Activated T-cell treated with anti-CD3 and anti-CD28 coated beads for 24 hours (primary cell): ENCODE data around the gene DYNLT2.
"Not testable (repeated sequence)": the region's sequence is repeated elsewhere in the genome, so short reads cannot be mapped to it uniquely, and the experiment has no call there.

Experiments used
- DNase-seq: peaks from one replicate; pipeline ENCODE4 v3.0.0-alpha.2; 2020; ENCODE audit warnings: low read depth

The DYNLT2 gene

DNA sequence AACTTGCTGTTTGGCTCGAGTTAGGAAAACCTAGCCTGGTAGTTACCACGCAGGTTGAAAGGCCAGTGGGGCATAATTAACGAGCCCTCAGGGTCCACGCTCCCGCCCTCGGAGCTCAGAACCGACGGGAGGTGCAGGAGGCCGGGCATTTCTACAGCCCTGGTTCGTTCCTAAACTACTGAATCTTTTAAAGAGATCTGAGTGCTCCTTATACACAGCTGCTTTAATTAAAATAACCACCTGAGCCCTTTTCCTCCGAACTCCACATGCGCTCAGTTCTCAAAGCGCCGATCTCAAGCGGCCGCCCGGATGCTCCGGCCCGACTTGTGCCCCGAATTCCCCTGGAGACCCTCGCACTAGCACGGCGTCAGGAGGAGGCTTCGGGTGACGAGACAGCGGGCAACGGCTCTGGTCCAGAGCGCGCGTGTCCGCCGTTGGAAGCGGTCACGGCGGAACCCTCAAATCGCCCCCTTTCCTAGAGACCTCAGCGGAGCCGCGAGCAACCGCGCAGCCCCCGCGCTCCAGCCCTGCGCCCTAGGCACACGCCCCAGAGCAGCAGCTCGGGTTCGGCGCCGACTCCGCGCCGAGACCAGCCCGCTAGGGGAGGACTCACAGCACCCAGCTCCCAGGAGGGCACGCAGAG, 49.9 kb downstream of the DYNLT2 start:
- no peak for DNase-seq

DNA sequence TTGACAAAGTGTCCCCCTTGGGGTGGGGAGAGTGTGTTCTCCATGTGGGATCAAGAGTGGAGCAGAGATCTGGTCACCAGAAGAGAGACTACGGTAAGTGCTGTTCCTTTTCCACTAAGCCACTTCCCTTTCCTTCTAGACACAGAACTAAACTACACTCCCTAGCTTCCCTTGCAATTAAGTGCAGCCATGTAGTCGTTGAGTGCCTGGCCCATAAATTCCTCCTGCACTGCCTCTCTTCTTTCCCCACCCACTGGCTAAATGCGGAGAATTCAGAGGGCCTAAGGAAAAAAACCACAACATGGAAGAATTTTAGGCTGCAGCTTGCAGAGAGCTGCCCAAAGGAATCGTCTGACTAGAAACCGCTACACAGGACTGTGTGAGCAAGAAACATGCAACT, 51.1 kb downstream of the DYNLT2 start:
- no peak for DNase-seq

DNA sequence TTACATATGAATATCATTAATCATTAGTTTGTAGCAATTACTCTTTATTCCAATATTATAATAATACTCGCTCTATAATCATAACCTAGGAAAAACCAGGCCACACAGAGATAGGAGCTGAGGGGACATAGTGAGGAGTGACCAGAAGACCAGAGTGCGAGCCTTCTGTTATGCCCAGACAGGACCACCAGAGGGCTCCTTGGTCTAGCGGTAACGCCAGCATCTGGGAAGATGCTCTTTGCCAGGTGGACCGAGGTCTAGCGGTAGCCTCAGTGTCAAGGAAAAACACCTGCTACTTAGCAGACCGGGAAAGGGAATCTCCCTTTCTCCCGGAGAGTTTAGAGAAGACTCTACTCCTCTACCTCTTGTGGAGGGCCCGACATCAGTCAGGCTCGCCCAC, 54.3 kb downstream of the DYNLT2 start:
- not testable (repeated sequence) for DNase-seq

DNA sequence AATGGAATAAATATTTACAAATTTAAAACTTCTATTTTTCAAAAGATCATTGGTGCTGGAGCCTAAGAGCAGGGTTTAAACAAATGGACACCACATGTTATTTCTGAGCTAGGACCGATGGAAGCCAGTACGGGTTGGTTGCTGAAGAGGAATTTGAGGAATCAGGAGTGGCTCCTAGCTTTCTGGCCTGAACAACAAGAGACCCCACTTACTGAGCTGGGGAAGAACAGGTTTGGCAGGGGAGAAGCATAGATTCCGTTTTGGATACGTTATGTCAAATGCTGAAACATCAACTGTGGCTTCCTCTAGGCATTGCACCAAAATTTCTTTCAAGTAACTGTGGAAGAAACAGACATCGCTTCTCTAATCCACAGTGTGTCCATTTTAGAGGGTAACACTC, 56.2 kb downstream of the DYNLT2 start:
- DNase-seq, result no peak

DNA sequence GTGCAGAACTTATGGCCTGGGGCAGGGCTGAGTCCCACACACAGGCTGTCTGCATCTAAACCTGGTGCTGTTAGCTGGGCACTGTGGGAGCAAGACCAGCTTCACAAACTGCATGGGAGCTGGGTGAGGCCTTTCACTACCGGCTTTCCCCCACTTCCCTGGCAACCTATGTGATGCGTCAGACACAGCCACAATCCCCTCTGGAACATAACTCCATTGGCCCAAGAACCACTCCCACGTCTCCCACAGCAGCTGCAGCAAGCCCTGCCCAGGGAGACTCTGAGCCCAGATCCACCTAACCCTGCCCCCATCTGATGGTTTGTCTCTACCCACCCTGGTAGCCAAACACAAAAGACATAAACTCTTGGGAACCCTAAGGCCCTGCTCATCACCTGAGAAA, 58.9 kb downstream of the DYNLT2 start:
- no peak for DNase-seq

DNA sequence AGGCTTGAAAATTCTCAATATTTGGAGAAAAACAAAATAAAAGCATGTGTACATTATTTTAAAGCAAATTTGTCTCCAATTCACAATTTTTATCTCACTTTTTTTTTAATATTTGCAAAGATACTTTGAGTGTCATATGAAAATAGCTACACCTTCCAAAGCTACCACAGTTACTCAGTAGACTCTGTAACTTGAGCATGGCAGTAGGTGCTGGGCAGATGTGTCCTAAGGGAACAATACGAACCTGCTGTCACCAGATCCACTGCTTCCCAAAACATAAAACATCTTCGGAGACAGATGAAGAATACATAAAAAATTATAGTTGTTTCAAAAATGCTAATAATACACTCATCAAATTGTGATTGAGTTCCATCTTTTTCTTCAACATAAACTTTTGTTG, 60.1 kb downstream of the DYNLT2 start:
- DNase-seq, result no peak
